AG09319 (cell line): ENCODE results near the gene ADH1A.
"Not testable (repeated sequence)": the region's sequence is repeated elsewhere in the genome, so short reads cannot be mapped to it uniquely, and the experiment has no call there.

Source experiments
- DNase-seq: peaks from one replicate; pipeline ENCODE4 v3.0.0-alpha.2; 2010; ENCODE audit warnings: low read depth; ENCODE audit errors: extremely low read depth
- CTCF ChIP-seq: IDR thresholded peaks from 2 replicates; pipeline ENCODE4 v1.5.1; 2011; ENCODE audit warnings: low read depth, mild to moderate bottlenecking, inconsistent platforms, low read length, moderate library complexity

The ADH1A gene

GRCh38 chr4:99235955-99236354 lies 54.8 kb downstream of the ADH1A start:
- DNase-seq: no peak
- no peak for TF ChIP-seq CTCF

- TF ChIP-seq CTCF: no peak
- no peak for DNase-seq
These were observed 56.3 kb downstream of the ADH1A start for GRCh38 chr4:99234331-99235010.

- DNase-seq: not testable (repeated sequence)
These were observed 57.4 kb downstream of the ADH1A start for GRCh38 chr4:99233397-99233796.

- not testable (repeated sequence) for DNase-seq
These were observed 62.1 kb downstream of the ADH1A start for GRCh38 chr4:99228706-99229105.

GRCh38 chr4:99227646-99228045 lies 63.1 kb downstream of the ADH1A start:
- DNase-seq: not testable (repeated sequence)
